Epithelial cell of proximal tubule (primary cell): Measurements from ENCODE around the gene FGD6. TPM values are rescaled to one million over a fixed set of nuclear protein-coding genes. Genes with fewer than 3 reads are reported as not detected.
"Not testable (repeated sequence)": the region's sequence is repeated elsewhere in the genome, so short reads cannot be mapped to it uniquely, and the experiment has no call there.

ENCODE experiments used
- DNase-seq: peaks from one replicate; pipeline ENCODE4 v3.0.0-alpha.2; 2011; ENCODE audit warnings: low read depth
- H3K4me3 ChIP-seq: 2 replicates; pipeline ENCODE4 v1.5.1; 2011; ENCODE audit warnings: low read depth, mild to moderate bottlenecking, low read length
- CTCF ChIP-seq: conservative IDR thresholded peaks from 2 replicates; pipeline ENCODE4 v1.5.1; 2012; ENCODE audit warnings: low read depth, mild to moderate bottlenecking, low read length
- total RNA-seq: library from RNA; depleted of rRNA; stranded (reverse); fragments of >200 nt; gene quantifications from 2 replicates; pipeline ENCODE4 v1.2.3, GENCODE V29; 2015

The FGD6 gene
- total RNA-seq, 1 donor from 2014 or later, result 32.2 TPM

GRCh38 chr12:95241761-95242506 lies 24.7 kb upstream of the FGD6 start:
- no peak for TF ChIP-seq CTCF
- no peak overlapping the region for H3K4me3 ChIP-seq
- no peak for DNase-seq

GRCh38 chr12:95241138-95241537 lies 23.9 kb upstream of the FGD6 start:
- H3K4me3 ChIP-seq, DNase-seq: not testable (repeated sequence)

- no peak for DNase-seq
- TF ChIP-seq CTCF, result no peak
Measured at GRCh38 chr12:95240556-95240955, 23.3 kb upstream of the FGD6 start.

GRCh38 chr12:95239835-95240234 lies 22.6 kb upstream of the FGD6 start:
- not testable (repeated sequence) for H3K4me3 ChIP-seq, DNase-seq

More at GRCh38 chr12:95240556-95240955, 23.3 kb upstream of the FGD6 start:
- no peak overlapping the region for H3K4me3 ChIP-seq

- DNase-seq, result no peak
- no peak for TF ChIP-seq CTCF
- no peak overlapping the region for H3K4me3 ChIP-seq
Measured at GRCh38 chr12:95239216-95239615, 21.9 kb upstream of the FGD6 start.

- no peak overlapping the region for H3K4me3 ChIP-seq
- TF ChIP-seq CTCF, result no peak
- DNase-seq, result no peak
Measured at GRCh38 chr12:95238150-95238549, 20.9 kb upstream of the FGD6 start.

GRCh38 chr12:95237315-95237714 lies 20.0 kb upstream of the FGD6 start:
- H3K4me3 ChIP-seq, result no peak overlapping the region
- DNase-seq, result no peak
- TF ChIP-seq CTCF, result no peak

- DNase-seq, H3K4me3 ChIP-seq: not testable (repeated sequence)
Measured at GRCh38 chr12:95235621-95236020, 18.4 kb upstream of the FGD6 start.

GRCh38 chr12:95234187-95234586 lies 16.9 kb upstream of the FGD6 start:
- not testable (repeated sequence) for H3K4me3 ChIP-seq, DNase-seq
